DND-41 (cell line): Measurements from ENCODE around the gene SPEF2.

Experiments
- CTCF ChIP-seq: IDR thresholded peaks from 2 replicates; pipeline ENCODE4 v1.5.1; 2012; ENCODE audit warnings: borderline replicate concordance, low read length, moderate library complexity, mild to moderate bottlenecking; ENCODE audit not compliant: poor library complexity, severe bottlenecking; ENCODE audit errors: extremely low read depth
- EZH2 ChIP-seq: IDR thresholded peaks from 3 replicates; pipeline ENCODE4 v1.6.1; 2012; ENCODE audit warnings: borderline replicate concordance, low read depth, mild to moderate bottlenecking, moderate library complexity, low read length, inconsistent platforms; ENCODE audit not compliant: severe bottlenecking

GRCh38 chr5:35608881-35609779, 8.5 kb upstream of the SPEF2 start:
- TF ChIP-seq EZH2 (no peak), CTCF (no peak)
